ENCODE data around the gene FLNB.

The FLNB gene

GRCh38 chr3:57977818-57978235 lies 30.4 kb upstream of the FLNB start:
- Histone ChIP-seq H3K4me3 (ENCODE audit: low read depth, low read length) (no peak overlapping the region), H3K4me1 (ENCODE audit: control insufficient read depth, insufficient read depth, low read length) (no peaks in the 10 kb centered on the region), H3K9me3 (ENCODE audit: control insufficient read depth, insufficient read depth, low read depth, low read length) (no peaks in the 10 kb centered on the region), H3K27ac (ENCODE audit: extremely low read depth, low read depth, low read length) (no peak overlapping the region), H3K36me3 (ENCODE audit: control insufficient read depth in 2 of 2, insufficient read depth in 1 of 2, low read length in 2 of 2) (no peaks in the 10 kb centered on the region)
- TF ChIP-seq ZNF768 (tag by site-specific recombination; IDR thresholded peaks at IDR 0.05): no peak
- TF ChIP-seq KLF17 (tag by site-specific recombination; IDR thresholded peaks at IDR 0.05): peak; percentile 77
- TF ChIP-seq ZNF76 (tag by site-specific recombination; IDR thresholded peaks at IDR 0.05; ENCODE audit: borderline replicate concordance, low read depth): no peak
- 0 out of 2 replicates have a peak, but pooled peaks have one; percentile 17 for TF ChIP-seq ZNF600 (tag by site-specific recombination; IDR thresholded peaks at IDR 0.05)
- no peak for TF ChIP-seq PBX3 (CRISPR knock-in tag; IDR thresholded peaks at IDR 0.05)
- TF ChIP-seq ZNF211 (tag by site-specific recombination; IDR thresholded peaks at IDR 0.05; ENCODE audit: low read depth): no peak
- no peak for TF ChIP-seq TRIM28 (IDR thresholded peaks at IDR 0.05; ENCODE audit: borderline replicate concordance, low read length)
- no peak for TF ChIP-seq ZBTB10 (tag by site-specific recombination; IDR thresholded peaks at IDR 0.05)
- no peak for TF ChIP-seq ZNF423 (tag by site-specific recombination; IDR thresholded peaks at IDR 0.05)
- no peak for TF ChIP-seq AEBP2 (tag by site-specific recombination; IDR thresholded peaks at IDR 0.05; ENCODE audit: borderline replicate concordance)
- TF ChIP-seq ZNF777 (tag by site-specific recombination; IDR thresholded peaks at IDR 0.05; ENCODE audit: borderline replicate concordance): no peak
- TF ChIP-seq KLF1 (tag by site-specific recombination; IDR thresholded peaks at IDR 0.05): peak; percentile 64
- no peak for TF ChIP-seq ZBTB49 (tag by site-specific recombination; IDR thresholded peaks at IDR 0.05; ENCODE audit: low read depth)
- TF ChIP-seq ZSCAN16 (tag by site-specific recombination; IDR thresholded peaks at IDR 0.05): no peak
- CTCF ChIA-PET: interaction anchor here (0.9 kb wide), 1 partner anchor 65 kb away, joined by 3 read pairs; no protein-coding TSS in a partner anchor
- POLR2A ChIA-PET: no interaction called here

GRCh38 chr3:57978316-57978715 lies 29.9 kb upstream of the FLNB start:
- Histone ChIP-seq H3K4me1 (ENCODE audit: control insufficient read depth, insufficient read depth, low read length) (no peaks in the 10 kb centered on the region), H3K9me3 (ENCODE audit: control insufficient read depth, insufficient read depth, low read depth, low read length) (no peaks in the 10 kb centered on the region), H3K4me3 (ENCODE audit: low read depth, low read length) (no peak overlapping the region), H3K27ac (ENCODE audit: extremely low read depth, low read depth, low read length) (no peak overlapping the region), H3K36me3 (ENCODE audit: control insufficient read depth in 2 of 2, insufficient read depth in 1 of 2, low read length in 2 of 2) (no peaks in the 10 kb centered on the region)
- TF ChIP-seq KLF1 (tag by site-specific recombination; IDR thresholded peaks at IDR 0.05) (peak; percentile 26; the same call in 1 of the 2 replicates), ELK4 (IDR thresholded peaks at IDR 0.05; ENCODE audit: borderline replicate concordance, low read depth, low read length) (no peak), ZNF366 (tag by site-specific recombination; conservative IDR thresholded peaks at IDR 0.05) (peak; percentile 61)
- ChIA-PET POLR2A (no interaction called here), CTCF (interaction anchor here (0.9 kb wide), 1 partner anchor 66 kb away, joined by 3 read pairs; no protein-coding TSS in a partner anchor)

All from HEK293 (cell line).